Lower lobe of right lung (tissue), 2 donors: Measurements from ENCODE around the gene CUL2. TPM values are rescaled to one million over a fixed set of nuclear protein-coding genes. Genes with fewer than 3 reads are reported as not detected.

ENCODE experiments used
- ATAC-seq, 2 donors: fragments of 200-7000 bp; cut with Tn5 transposase; one replicate each; pipeline ENCODE4 v1.9.1; 2020 to 2022; ENCODE audit warnings: mild to moderate bottlenecking in 2 of 2, moderate library complexity in 2 of 2
- DNase-seq: peaks from one replicate; pipeline ENCODE4 v3.0.0-alpha.2; 2020
- H3K27ac ChIP-seq: fragments of 200-600 bp; one replicate; pipeline ENCODE4 v1.8.0; 2022
- H3K27me3 ChIP-seq: fragments of 200-600 bp; one replicate; pipeline ENCODE4 v1.8.0; 2022; ENCODE audit warnings: low read depth
- H3K36me3 ChIP-seq: fragments of 200-600 bp; one replicate; pipeline ENCODE4 v1.8.0; 2022; ENCODE audit warnings: mild to moderate bottlenecking
- H3K4me1 ChIP-seq: fragments of 200-600 bp; one replicate; pipeline ENCODE4 v1.8.0; 2022
- H3K4me3 ChIP-seq: fragments of 200-600 bp; one replicate; pipeline ENCODE4 v1.8.0; 2022; ENCODE audit warnings: mild to moderate bottlenecking
- H3K9me3 ChIP-seq: fragments of 200-600 bp; one replicate; pipeline ENCODE4 v1.8.0; 2022
- intact Hi-C: fragments of 100-400 bp; cut with DNase I; formaldehyde crosslinking; loops from one replicate; pipeline ENCODE4 v1.11.0; 2022
- total RNA-seq: library from RNA; stranded (reverse); fragmentation: NEBNext Ultra II Directional; extraction: Animal tissue kit (Norgen Biotek cat#: 25700); gene quantifications from one replicate; pipeline ENCODE4 v1.2.1, GENCODE V29; 2021
- TF ChIP-seq, protein P1 (sequence below): fragments of 200-600 bp; IDR thresholded peaks from one replicate; pipeline ENCODE4 v1.8.0; 2022; ENCODE audit warnings: antibody characterized with exemption, mild to moderate bottlenecking
- donor health status: DM: no; HTN: yes; CAD: no; lungs with severe emphysema.

The CUL2 gene
- total RNA-seq, 1 donor from 2014 or later, result 36.4 TPM

DNA sequence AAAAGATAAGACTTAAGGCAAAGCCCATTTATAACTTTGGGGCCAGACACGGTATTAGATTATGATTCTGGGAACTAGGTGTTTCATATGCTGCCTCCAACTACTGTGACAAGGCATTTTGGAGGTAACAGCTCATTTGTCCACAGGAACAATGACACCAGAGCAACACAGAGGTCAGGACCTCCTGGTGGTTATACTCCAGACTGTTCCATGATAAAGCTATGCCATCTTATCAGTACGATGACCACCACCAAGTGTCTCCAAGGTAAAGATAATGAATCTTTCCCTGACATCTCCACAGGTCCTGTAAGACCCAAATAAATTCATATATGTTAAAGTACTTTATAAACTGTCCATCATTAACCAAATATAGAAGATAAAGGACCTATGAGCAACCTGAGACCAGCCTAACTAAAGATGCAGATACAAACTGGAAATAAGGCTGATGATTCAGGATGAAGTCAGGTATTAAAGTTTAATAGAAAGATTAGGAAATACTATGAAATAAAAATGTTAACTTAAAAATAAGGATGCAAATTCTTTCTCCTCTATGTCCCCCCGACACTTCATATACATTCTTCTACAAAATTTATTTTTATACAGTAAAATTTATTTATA is 26.2 kb downstream of the CUL2 start:
- intact Hi-C loops, result no loop called here
- Histone ChIP-seq H3K27ac (no peak overlapping the region), H3K4me1 (no peaks in the 10 kb centered on the region), H3K27me3 (no peaks in the 10 kb centered on the region), H3K4me3 (no peak overlapping the region), H3K9me3 (no peaks in the 10 kb centered on the region), H3K36me3 (peaks cover 92% of the 10 kb centered on the region)
- ATAC-seq (no peak), DNase-seq (no peak)
- TF ChIP-seq, protein P1, sequence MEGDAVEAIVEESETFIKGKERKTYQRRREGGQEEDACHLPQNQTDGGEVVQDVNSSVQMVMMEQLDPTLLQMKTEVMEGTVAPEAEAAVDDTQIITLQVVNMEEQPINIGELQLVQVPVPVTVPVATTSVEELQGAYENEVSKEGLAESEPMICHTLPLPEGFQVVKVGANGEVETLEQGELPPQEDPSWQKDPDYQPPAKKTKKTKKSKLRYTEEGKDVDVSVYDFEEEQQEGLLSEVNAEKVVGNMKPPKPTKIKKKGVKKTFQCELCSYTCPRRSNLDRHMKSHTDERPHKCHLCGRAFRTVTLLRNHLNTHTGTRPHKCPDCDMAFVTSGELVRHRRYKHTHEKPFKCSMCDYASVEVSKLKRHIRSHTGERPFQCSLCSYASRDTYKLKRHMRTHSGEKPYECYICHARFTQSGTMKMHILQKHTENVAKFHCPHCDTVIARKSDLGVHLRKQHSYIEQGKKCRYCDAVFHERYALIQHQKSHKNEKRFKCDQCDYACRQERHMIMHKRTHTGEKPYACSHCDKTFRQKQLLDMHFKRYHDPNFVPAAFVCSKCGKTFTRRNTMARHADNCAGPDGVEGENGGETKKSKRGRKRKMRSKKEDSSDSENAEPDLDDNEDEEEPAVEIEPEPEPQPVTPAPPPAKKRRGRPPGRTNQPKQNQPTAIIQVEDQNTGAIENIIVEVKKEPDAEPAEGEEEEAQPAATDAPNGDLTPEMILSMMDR, result no peak

DNA sequence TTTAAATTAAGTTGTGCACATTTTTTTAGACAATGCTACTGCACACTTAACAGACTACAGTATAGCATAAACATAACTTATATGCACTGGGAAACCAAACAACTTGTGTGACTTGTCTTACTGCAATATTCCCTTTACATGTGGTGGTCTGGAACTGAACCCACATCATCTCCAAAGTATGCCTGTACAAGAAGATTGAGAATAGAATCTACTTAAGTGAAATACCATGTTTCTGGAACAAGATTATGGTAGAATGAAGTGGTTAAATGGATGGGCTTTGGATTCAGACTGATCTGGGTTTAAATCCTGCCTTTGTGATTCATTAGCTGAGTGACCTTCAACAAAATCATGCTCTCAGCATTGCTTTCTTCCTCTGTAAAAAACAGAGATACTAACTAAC is 30.7 kb downstream of the CUL2 start:
- DNase-seq (no peak), ATAC-seq (no peak)
- intact Hi-C loops, result no loop called here
- Histone ChIP-seq H3K27me3 (no peaks in the 10 kb centered on the region), H3K27ac (no peak overlapping the region), H3K4me3 (no peak overlapping the region), H3K36me3 (peaks cover 82% of the 10 kb centered on the region), H3K9me3 (no peaks in the 10 kb centered on the region), H3K4me1 (peaks cover 10% of the 10 kb centered on the region)
- TF ChIP-seq, protein P1, result no peak

DNA sequence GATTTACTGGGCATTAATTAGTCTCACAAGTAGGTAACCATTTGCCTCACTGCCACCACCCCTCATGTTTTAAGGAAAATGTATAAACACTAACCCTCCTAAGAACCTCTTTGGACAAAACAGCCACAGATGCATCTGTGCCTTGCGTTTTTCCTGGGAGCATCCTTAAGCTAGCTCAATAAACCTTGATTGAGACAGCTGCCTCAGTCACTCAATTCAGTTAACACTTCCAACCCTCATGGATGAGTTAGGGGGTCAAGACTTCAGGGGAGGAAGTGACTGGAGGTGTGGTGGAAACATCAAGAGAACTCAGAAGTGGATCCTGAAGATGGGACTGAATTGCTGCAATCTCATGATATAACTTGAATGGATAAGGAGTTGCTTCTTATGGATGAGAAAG is 31.5 kb downstream of the CUL2 start:
- intact Hi-C loops, result no loop called here
- Histone ChIP-seq H3K4me3 (no peak overlapping the region), H3K4me1 (peaks cover 10% of the 10 kb centered on the region), H3K36me3 (peaks cover 83% of the 10 kb centered on the region), H3K27me3 (no peaks in the 10 kb centered on the region), H3K9me3 (no peaks in the 10 kb centered on the region), H3K27ac (no peak overlapping the region)
- TF ChIP-seq, protein P1, result no peak
- DNase-seq (no peak), ATAC-seq (no peak)

DNA sequence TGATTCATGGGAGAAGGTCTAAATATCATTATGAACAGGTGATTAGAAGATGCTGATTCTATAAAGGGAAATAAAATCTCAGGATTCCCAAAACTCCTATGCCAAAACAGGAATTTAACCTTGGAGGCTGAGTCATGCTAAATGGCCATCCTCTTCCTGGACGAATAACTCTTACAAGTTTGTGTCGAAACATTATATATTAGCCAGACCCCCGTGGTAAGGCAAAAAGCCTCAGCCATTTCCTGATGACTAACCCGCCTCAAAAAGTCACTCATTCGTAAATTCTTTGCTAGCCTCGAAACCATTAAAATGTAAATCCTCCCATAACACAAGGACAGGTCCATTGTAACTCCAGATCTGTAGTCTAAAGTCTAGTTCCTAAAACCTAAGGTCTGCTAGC is 32.0 kb downstream of the CUL2 start:
- DNase-seq (no peak), ATAC-seq (no peak)
- H3K9me3 ChIP-seq, result no peaks in the 10 kb centered on the region
- H3K36me3 ChIP-seq, result peaks cover 84% of the 10 kb centered on the region
- intact Hi-C loops, result no loop called here
- no peaks in the 10 kb centered on the region for H3K27me3 ChIP-seq
- H3K4me1 ChIP-seq, result peaks cover 10% of the 10 kb centered on the region
- TF ChIP-seq, protein P1, result no peak
- H3K4me3 ChIP-seq, result no peak overlapping the region
- H3K27ac ChIP-seq, result no peak overlapping the region

DNA sequence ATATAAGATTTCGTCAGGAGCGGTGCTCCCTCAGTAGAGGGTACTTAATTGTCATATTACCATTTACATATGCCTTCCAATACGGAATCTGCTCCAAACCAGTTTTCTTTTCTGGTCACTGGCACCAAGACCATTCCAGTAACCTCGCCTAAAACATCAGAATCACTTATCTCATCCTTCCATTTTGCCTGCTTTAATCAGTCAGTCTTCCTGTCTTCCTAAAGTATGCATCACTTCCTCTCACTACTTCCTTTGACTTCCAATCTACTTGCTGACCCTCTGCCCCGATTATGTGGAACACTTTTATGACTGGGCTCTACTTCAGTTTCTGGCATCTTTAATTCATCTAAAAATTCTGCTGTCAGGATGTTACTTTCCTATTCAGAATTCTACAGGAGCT is 33.5 kb downstream of the CUL2 start:
- DNase-seq (no peak), ATAC-seq (no peak)
- TF ChIP-seq, protein P1, result no peak
- intact Hi-C loops, result no loop called here
- H3K27me3 ChIP-seq, result no peaks in the 10 kb centered on the region
- H3K9me3 ChIP-seq, result no peaks in the 10 kb centered on the region
- H3K4me1 ChIP-seq, result peaks cover 10% of the 10 kb centered on the region
- peaks cover 80% of the 10 kb centered on the region for H3K36me3 ChIP-seq
- no peak overlapping the region for H3K4me3 ChIP-seq
- H3K27ac ChIP-seq, result no peak overlapping the region

DNA sequence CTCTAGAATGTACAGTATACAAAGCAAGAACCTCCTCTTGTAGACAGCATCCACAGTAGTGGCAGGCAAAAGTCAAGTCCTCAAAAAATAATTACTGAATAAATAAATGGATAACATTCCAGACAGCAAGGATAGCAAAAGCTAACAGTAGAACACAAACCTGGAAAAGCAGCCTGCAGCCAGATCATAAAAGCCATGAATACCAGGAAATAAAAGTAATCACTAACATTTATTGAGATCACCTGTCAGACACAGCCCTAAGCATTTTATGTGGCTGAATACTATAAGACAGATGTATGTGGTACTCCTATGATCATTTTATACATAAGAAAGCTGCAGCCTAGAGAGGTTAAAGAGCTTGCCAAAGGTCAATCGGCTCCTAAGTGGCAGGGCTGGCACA is 34.0 kb downstream of the CUL2 start:
- no peak for ATAC-seq
- H3K36me3 ChIP-seq, result peaks cover 75% of the 10 kb centered on the region
- intact Hi-C loops, result no loop called here

More for the DNA sequence above, 34.0 kb downstream of the CUL2 start:
- H3K9me3 ChIP-seq, result no peaks in the 10 kb centered on the region
- TF ChIP-seq, protein P1, result no peak
- no peak for DNase-seq
- peaks cover 10% of the 10 kb centered on the region for H3K4me1 ChIP-seq
- no peaks in the 10 kb centered on the region for H3K27me3 ChIP-seq
- no peak overlapping the region for H3K4me3 ChIP-seq
- H3K27ac ChIP-seq, result no peak overlapping the region
